ENCODE data around the gene CDHR5.
A peak's percentile ranks its signal among the peaks of the same experiment; 100 is the strongest.

CDHR5 gene

DNA sequence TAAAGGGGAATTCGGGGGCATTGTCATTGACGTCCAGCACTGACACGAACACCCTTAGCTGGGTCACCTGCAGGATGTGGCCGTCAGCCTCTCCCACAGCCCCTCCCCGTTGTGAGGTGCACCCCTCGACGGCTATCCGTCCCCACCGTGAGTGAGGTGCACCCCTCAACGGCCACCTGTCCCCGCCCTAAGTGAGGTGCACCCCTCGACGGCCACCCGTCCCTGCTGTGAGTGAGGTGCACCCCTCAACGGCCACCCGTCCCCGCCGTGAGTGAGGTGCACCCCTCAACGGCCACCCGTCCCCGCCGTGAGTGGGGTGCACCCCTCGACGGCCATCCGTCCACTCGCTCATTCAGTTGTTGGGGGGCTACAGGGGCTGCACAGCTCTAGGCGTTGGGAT lies 2.9 kb downstream of the CDHR5 start:
- DNase-seq, result no peak

DNA sequence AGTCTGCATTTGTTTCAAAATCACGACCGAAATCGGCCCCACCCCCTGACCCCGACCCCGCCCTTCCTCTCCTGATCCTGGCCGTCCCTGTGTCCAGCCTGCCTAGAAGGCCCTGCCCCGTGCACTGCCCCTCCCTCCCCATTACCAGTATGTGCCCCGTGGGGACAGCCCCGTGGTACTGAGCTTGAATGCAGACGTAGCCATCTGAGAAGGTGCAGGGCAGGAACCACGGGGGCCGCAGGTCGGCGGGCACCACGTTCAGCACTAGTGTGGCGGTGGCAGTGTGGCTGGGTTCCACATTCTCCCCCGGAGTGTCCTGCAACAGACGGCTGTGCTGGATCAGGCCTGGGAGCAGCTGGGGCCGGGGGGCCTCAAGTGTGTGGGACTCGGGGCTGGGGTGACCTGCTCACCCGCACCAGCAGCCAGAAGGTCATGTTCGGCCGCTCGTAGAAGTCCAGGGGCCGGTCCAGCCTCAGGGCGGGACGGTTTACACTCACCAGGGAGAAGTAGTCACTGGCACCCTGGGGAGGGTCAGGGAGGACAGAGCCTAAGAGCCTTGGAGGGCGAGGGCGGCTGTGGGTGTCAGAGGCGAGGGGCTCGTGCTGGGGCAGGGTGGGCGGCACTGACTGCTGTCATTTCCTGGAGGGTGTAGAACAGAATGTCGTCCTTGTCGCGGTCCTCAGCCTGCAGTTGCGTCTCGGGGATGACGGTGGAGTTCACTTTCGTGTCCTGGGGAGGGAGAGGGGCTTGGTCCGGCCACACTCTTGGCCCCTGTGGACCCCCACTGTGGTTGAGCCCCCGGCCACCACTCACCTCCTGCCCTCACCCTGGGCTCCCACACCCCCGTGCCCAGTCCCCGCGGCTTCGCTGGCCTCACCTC lies 3.6 kb downstream of the CDHR5 start:
- DNase-seq, result no peak

- no peak for DNase-seq
These were observed 4.6 kb downstream of the CDHR5 start for GRCh38 chr11:620201-620600.

GRCh38 chr11:619628-620050 lies 5.1 kb downstream of the CDHR5 start:
- no peak for DNase-seq

DNA sequence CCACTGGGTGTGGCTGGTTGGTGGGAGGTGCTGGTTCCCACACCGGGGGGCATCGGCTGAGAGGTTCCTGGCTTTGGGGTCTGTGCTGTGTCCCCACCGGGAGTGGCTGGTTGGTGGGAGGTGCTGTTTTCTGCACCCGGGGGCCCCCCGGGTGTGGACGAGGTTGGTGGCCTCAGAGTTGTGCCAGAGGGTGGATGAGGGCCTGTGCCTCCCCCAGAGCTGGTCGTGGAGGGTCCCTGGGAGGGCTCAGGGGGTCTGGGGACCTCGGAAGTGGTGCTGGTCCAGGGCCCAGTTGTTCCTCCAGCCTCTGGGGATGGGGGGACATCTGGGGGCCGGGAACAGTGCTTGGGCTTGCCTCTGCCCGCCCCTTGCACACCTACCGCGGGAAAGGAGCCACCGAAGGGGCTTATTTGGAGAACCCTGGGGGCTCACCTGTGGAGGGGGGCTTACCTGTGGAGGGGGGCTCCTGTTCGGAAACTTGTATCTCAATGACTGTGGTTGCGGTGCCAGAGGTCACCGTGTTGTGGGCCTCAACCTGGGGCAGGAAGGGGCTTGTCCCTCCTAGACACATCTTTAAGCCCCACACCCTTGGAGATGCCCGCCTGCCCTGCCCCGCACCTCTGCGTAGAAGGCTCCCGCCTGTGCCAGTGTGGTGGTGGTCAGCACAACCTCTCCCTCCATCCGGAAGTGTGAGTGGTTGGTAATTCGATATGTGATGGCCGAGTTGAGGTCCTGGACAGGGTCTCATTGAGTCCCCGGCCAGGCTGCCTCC lies 5.7 kb downstream of the CDHR5 start:
- no peak for DNase-seq

DNA sequence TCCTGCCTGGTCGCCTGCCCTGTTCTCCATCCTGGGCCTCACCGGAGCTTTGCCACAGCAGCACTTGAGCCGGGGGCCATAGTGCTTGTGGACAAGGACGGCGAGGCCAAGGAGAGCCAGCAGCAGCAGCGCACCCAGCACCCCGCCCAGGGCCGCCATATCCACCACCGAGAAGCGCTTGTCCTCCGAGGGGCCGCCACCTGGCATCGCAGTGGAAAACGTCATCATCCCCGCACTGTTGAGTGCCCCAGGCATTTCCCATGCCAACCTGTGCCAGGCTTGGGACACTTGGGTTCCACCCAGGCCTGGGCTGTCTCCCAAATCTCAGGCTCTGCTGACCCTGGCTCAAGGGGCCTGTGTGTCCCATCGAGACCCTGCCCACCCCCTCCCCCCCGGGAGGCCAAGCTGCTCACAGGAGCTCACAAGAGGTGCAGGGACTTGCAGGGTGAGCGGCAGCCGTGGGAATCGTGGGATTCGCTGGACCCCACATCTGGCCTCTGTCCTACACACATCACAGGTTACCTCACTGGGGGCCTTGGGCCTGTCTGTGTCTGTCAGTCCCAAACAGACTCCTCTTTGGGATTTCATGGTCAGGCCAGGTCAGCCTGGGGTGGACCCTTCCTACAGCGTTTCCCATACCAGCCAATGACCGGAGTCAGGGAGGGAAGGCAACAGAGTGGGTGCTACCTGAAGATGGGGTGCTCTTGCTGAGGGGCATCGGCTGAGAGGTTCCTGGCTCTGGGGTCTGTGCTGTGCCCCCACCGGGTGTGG lies 6.7 kb downstream of the CDHR5 start:
- no peak for DNase-seq

DNA sequence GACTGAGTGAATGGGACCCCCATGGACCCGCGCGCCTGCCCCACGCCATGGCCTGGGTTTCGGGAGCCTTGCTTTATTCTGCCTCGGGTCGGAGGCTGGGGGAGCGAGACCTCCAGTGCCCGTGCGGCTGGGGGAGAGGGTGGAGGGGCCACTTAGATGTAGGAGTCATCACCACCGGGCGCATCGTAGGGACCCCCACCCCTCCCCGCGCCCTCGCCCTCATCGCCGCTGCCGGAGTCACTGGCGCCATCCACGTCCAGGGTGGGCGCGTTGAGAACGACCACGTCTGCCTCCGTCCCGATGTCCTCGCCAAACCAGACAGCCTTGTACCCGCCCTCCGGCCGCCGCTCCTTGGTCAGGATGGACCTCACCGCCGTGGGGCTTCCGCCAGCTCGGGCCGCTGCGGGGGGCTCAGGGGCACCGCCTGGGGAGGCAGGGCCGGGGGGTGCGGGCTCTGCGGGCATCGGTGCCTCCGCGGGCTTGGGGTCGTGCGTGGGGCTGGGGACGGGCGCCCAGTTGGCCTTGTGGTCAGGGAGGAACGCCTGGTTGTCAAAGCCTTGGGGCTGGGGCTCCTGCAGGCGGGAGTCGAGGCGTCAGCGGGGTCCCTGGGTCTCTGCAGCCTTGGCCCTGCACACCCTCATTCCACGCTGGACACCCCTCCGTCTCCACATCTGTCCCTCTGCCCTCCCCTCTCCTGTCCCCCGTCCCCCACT lies 7.4 kb downstream of the CDHR5 start:
- no peak for DNase-seq

- no peak for DNase-seq
These were observed 8.2 kb downstream of the CDHR5 start for GRCh38 chr11:616320-617198.

GRCh38 chr11:615504-616319 lies 9.0 kb downstream of the CDHR5 start, which contains the start of gene IRF7:
IRF7 (minus strand) TSS chr11:615950; CDS start chr11:615364, 586 bp downstream.
- DNase-seq, result peak; percentile 80 to 84

- no peak for DNase-seq
These were observed 9.9 kb downstream of the CDHR5 start for GRCh38 chr11:614623-615503.

GRCh38 chr11:614021-614622 lies 10.6 kb downstream of the CDHR5 start:
- no peak for DNase-seq

GRCh38 chr11:613369-613968 lies 11.3 kb downstream of the CDHR5 start:
- peak; percentile 93 for DNase-seq

DNA sequence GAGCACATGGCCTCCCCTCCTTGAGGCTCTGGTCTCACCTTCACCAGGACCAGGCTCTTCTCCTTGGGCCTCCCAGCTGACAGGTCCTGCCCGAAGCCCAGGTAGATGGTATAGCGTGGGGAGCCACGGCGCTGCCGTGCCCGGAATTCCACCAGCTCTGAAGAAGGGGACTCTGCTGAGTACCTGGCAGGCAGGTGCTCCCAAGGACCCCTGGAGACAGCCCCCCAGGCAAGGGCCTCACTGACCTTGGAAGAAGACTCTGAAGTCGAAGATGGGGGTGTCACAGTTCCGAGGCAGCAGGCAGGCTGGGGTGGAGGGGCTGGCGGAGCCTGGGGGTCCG lies 11.8 kb downstream of the CDHR5 start:
- DNase-seq, result no peak

- no peak for DNase-seq
These were observed 12.4 kb downstream of the CDHR5 start for GRCh38 chr11:612201-612960.

DNA sequence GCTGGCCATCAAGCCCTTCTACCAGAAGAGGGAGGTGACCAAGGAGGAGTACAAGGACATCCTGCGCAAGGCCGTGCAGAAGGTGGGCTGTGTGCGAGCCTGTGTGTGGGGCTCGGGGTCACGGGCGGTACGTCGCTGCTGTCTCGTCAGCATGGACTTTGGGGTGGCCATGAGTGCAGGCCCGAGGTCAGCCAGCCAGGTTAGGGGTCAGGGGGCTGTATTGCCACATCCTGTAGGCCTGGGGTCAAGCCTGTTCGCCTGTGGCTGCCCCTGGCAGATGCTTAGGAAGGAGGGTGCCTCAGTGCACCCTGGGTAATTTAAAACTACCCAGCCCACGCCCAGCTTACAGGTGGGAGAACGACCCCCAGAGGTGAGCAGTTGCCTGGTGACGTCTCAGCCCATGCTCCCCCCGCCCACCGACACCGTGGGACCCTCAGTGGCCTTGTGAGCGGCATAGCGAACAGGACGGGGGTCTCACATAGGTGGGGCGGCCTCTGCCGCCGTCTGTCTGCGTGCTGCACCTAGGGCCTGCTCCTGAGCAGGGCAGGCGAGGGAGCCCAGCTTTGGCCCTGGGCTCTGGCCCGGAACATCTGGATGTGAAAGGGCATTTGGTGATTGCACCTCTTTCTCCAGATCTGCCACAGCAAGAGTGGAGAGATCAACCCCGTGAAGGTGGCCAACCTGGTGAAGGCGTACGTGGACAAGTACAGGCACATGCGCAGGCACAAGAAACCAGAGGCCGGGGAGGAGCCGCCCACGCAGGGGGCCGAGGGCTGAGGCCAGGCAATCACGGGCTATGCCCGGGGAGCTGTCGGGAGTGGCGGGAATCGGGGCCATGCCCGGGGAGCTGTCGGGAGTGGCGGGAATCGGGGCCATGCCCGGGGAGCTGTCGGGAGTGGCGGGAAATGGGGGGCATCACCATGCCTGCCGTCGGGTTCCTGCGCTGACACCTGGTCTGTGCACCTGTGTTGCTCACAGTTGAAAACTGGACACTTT lies 13.5 kb downstream of the CDHR5 start:
- no peak for DNase-seq

- no peak for DNase-seq
These were observed 14.5 kb downstream of the CDHR5 start for GRCh38 chr11:610146-610801.

Measured in activated CD4-positive, alpha-beta T cell treated with anti-CD3 and anti-CD28 coated beads for 4 hours (primary cell).